Measurements from ENCODE around the gene FREM1. TPM values are rescaled to one million over a fixed set of nuclear protein-coding genes. Genes with fewer than 3 reads are reported as not detected.

Gene FREM1
- total and polyA plus RNA-seq, 10 of the 15 experiments (the other 5 are each of a cell fraction or from before 2014, with no cell fraction given), result 0.01 to 0.16 (median 0.08) TPM; not detected in 7

- no peak overlapping the region for H2AFZ ChIP-seq (ENCODE audit: control insufficient read depth, low read depth, low read length)
- intact Hi-C loops (cut with micrococcal nuclease; ENCODE audit: unreplicated experiment), result no loop called here
- FAIRE-seq, result no peak
- in situ Hi-C loops (cut with MboI), result no loop called here
- WGBS (ENCODE audit: insufficient coverage, insufficient replicate concordance, low lambda C conversion rate, missing lambda C conversion rate), result 37% methylated on average over 7 of the region's 7 CpGs
- TF ChIP-seq CHD1 (IDR thresholded peaks at IDR 0.05; ENCODE audit: low read depth, low read length) (no peak), CEBPB (IDR thresholded peaks at IDR 0.05; ENCODE audit: borderline replicate concordance in 1 of 2, low read depth in 2 of 2, low read length in 2 of 2) (no peak), HDAC2 (IDR thresholded peaks at IDR 0.05) (no peak), ZNF207 (IDR thresholded peaks at IDR 0.05; ENCODE audit: borderline replicate concordance) (no peak), ZNF384 (IDR thresholded peaks at IDR 0.05; ENCODE audit: borderline replicate concordance, low read depth, low read length) (no peak), RELB (IDR thresholded peaks at IDR 0.05; ENCODE audit: low read depth) (no peak), POU2F2 (IDR thresholded peaks at IDR 0.05; ENCODE audit: borderline replicate concordance, low read depth, low read length) (no peak), ZNF592 (IDR thresholded peaks at IDR 0.05) (no peak), SMAD1 (IDR thresholded peaks at IDR 0.05; ENCODE audit: low read depth, partially characterized antibody) (no peak), MTA3 (IDR thresholded peaks at IDR 0.05; ENCODE audit: borderline replicate concordance, low read length) (no peak), SIX5 (IDR thresholded peaks at IDR 0.05; ENCODE audit: low read depth, low read length, severe bottlenecking) (no peak), MYC (IDR thresholded peaks at IDR 0.05; ENCODE audit: insufficient read depth, insufficient read length, insufficient replicate concordance, low read length, severe bottlenecking) (no peak), TCF7 (IDR thresholded peaks at IDR 0.05; ENCODE audit: borderline replicate concordance) (no peak)
- ATAC-seq, result no peak
- RAD21 ChIA-PET (ENCODE audit: unreplicated experiment), result no interaction called here
- H4K20me1 ChIP-seq (ENCODE audit: control insufficient read depth, insufficient read depth), result no peaks in the 10 kb centered on the region
- no peaks in the 10 kb centered on the region for H3K79me2 ChIP-seq (ENCODE audit: control insufficient read depth, insufficient read depth, low read length)
- SMC1A ChIA-PET (ENCODE audit: uncharacterized antibody, unreplicated experiment), result no interaction called here
- POLR2A ChIA-PET, result no interaction called here
- no peak overlapping the region for H3K9ac ChIP-seq (ENCODE audit: control insufficient read depth, insufficient read depth, low read length)
- H3K4me1 ChIP-seq (ENCODE audit: control insufficient read depth, insufficient read depth, low read length), result no peaks in the 10 kb centered on the region
- H3K4me3 ChIP-seq, result no peak overlapping the region
- DNase-seq (ENCODE audit: low read depth, low spot score), result no peak
- no peaks in the 10 kb centered on the region for H3K9me3 ChIP-seq (replicated peaks; ENCODE audit: control insufficient read depth, insufficient read depth, low read length)
- H3K27ac ChIP-seq (ENCODE audit: control insufficient read depth, insufficient read depth), result no peak overlapping the region
- no peaks in the 10 kb centered on the region for H3K27me3 ChIP-seq (replicated peaks in 1 of 2; ENCODE audit: control insufficient read depth in 2 of 2, insufficient read depth in 2 of 2, low read length in 1 of 2)
- CTCF ChIA-PET, result no interaction called here
- no TSS peak for BruUV-seq (replicated peaks)
- H3K4me2 ChIP-seq (ENCODE audit: control insufficient read depth, insufficient read depth), result no peak overlapping the region
- H3K36me3 ChIP-seq (ENCODE audit: control insufficient read depth in 2 of 2, insufficient read depth in 2 of 2, low read length in 1 of 2), result no peaks in the 10 kb centered on the region
These were observed 134.3 kb downstream of the FREM1 start for GRCh38 chr9:14775917-14776316.
